Endothelial cell of umbilical vein (primary cell): Measurements from ENCODE around the gene SH3RF3. TPM values are rescaled to one million over a fixed set of nuclear protein-coding genes. Genes with fewer than 3 reads are reported as not detected.

ENCODE experiments used
- BruUV-seq: library from RNA; stranded (reverse); fragments of 400-500 nt; replicated peaks from 2 replicates; lab custom pipeline; 2021; lab: Mats Ljungman, UMichigan
- CTCF ChIA-PET: fragments of 300-600, 350-600 bp; sonication (Branson Sonifier 250); formaldehyde crosslinking; loops from one replicate; lab custom pipeline; 2021; ENCODE audit warnings: antibody characterized with exemption, inconsistent platforms; lab: Charles Lee
- POLR2A ChIA-PET: fragments of 300-600, 350-600 bp; sonication (Branson Sonifier 250); formaldehyde crosslinking; loops from one replicate; lab custom pipeline; 2021; ENCODE audit warnings: antibody characterized with exemption, inconsistent platforms; lab: Charles Lee
- DNase-seq: peaks from one replicate; pipeline ENCODE4 v3.0.0-alpha.2; 2011; ENCODE audit warnings: low read depth, low spot score
- FAIRE-seq: peaks from 2 replicates; lab custom pipeline; 2011; peaks lifted over from hg19 to GRCh38; lab: Jason Lieb, UNC
- H2AFZ ChIP-seq: 2 replicates; pipeline ENCODE4 v1.6.0; 2012; ENCODE audit warnings: low read depth, low read length, control low read depth, inconsistent platforms
- H3K27ac ChIP-seq: 2 replicates; pipeline ENCODE4 v1.5.1; 2011; ENCODE audit warnings: low read depth, mild to moderate bottlenecking, control low read depth, low read length, moderate library complexity; ENCODE audit not compliant: insufficient read depth
- H3K27me3 ChIP-seq, 2 experiments: 2 replicates each; pipeline versions ENCODE4 v1.6.0 to v1.6.1; 2011; ENCODE audit warnings: low read length in 2 of 2, mixed read lengths in 1 of 2; ENCODE audit not compliant: control insufficient read depth in 2 of 2, insufficient read depth in 2 of 2
- H3K36me3 ChIP-seq, 2 experiments: 2 replicates in 1 of 2; 3 replicates in 1 of 2; pipeline ENCODE4 v1.5.1; 2011; ENCODE audit warnings: low read length in 2 of 2, mild to moderate bottlenecking in 1 of 2, moderate library complexity in 1 of 2; ENCODE audit not compliant: control insufficient read depth in 2 of 2, insufficient read depth in 2 of 2; ENCODE audit errors: extremely low read depth in 1 of 2
- H3K4me1 ChIP-seq: 3 replicates; pipeline ENCODE4 v1.5.1; 2011; ENCODE audit warnings: mild to moderate bottlenecking, low read length; ENCODE audit not compliant: control insufficient read depth, insufficient read depth; ENCODE audit errors: extremely low read depth
- H3K4me2 ChIP-seq: 2 replicates; pipeline ENCODE4 v1.6.1; 2011; ENCODE audit warnings: low read length, control low read depth, mixed read lengths; ENCODE audit not compliant: insufficient read depth
- H3K4me3 ChIP-seq, 3 experiments: fragments of 200-600 bp in 1 of 3; sonication (generic), shearing (Covaris generic) in 1 of 3; replicated peaks in 1 of 3; 2 replicates each; pipeline ENCODE4 v1.5.1; 2011 to 2016; ENCODE audit warnings: control low read depth in 3 of 3, low read length in 3 of 3, mild to moderate bottlenecking in 2 of 3, inconsistent platforms in 1 of 3, low read depth in 1 of 3, moderate library complexity in 1 of 3; ENCODE audit not compliant: insufficient read depth in 1 of 3
- H3K79me2 ChIP-seq: 2 replicates; pipeline ENCODE4 v1.6.0; 2012; ENCODE audit warnings: low read length, inconsistent platforms; ENCODE audit not compliant: control insufficient read depth, insufficient read depth
- H3K9ac ChIP-seq: replicated peaks from 2 replicates; pipeline ENCODE3; 2011; ENCODE audit warnings: low read length, control low read depth; ENCODE audit not compliant: insufficient read depth; ENCODE audit errors: extremely low read depth
- H3K9me1 ChIP-seq: replicated peaks from 3 replicates; pipeline ENCODE4 v1.6.0; 2011; ENCODE audit warnings: mild to moderate bottlenecking, low read length; ENCODE audit not compliant: control insufficient read depth, insufficient read depth; ENCODE audit errors: extremely low read depth
- H3K9me3 ChIP-seq: replicated peaks from 2 replicates; pipeline ENCODE4 v1.5.1; 2012; ENCODE audit warnings: low read length, inconsistent platforms; ENCODE audit not compliant: control insufficient read depth, insufficient read depth
- H4K20me1 ChIP-seq: replicated peaks from 2 replicates; pipeline ENCODE3; 2011; ENCODE audit warnings: mild to moderate bottlenecking, low read length; ENCODE audit not compliant: control insufficient read depth, insufficient read depth; ENCODE audit errors: extremely low read depth
- CTCF ChIP-seq, 2 donors: IDR thresholded peaks; 1 replicate in 1 of 2; 2 replicates in 1 of 2; pipeline ENCODE4 v1.5.1; 2011; ENCODE audit warnings: low read length in 2 of 2, mild to moderate bottlenecking in 2 of 2, moderate library complexity in 2 of 2, control low read depth in 1 of 2, inconsistent platforms in 1 of 2, low read depth in 1 of 2; ENCODE audit not compliant: insufficient read depth in 1 of 2; ENCODE audit errors: extremely low read depth in 1 of 2
- EZH2 ChIP-seq: IDR thresholded peaks from 2 replicates; pipeline ENCODE4 v1.6.1; 2012; ENCODE audit warnings: borderline replicate concordance, low read depth, mild to moderate bottlenecking, moderate library complexity, low read length, inconsistent platforms; ENCODE audit not compliant: severe bottlenecking
- FOS ChIP-seq: IDR thresholded peaks from 2 replicates; pipeline ENCODE4 v1.6.1; 2011; ENCODE audit warnings: mild to moderate bottlenecking, low read length, moderate library complexity, borderline replicate concordance; ENCODE audit not compliant: insufficient read depth
- GATA2 ChIP-seq: IDR thresholded peaks from 2 replicates; pipeline ENCODE4 v1.7.0; 2011; ENCODE audit warnings: low read depth, mild to moderate bottlenecking, moderate library complexity, mixed read lengths, low read length; ENCODE audit not compliant: insufficient read length, insufficient read depth
- JUN ChIP-seq: IDR thresholded peaks from 2 replicates; pipeline ENCODE4 v1.6.1; 2011; ENCODE audit warnings: borderline replicate concordance, low read depth; ENCODE audit not compliant: insufficient read length, insufficient read depth
- MAX ChIP-seq: IDR thresholded peaks from 2 replicates; pipeline ENCODE4 v1.6.1; 2011; ENCODE audit not compliant: insufficient read depth, insufficient read length
- MYC ChIP-seq: IDR thresholded peaks from one replicate; pipeline ENCODE4 v1.6.1; 2011; ENCODE audit warnings: mild to moderate bottlenecking, low read depth, low read length
- POLR2A ChIP-seq: IDR thresholded peaks from 2 replicates; pipeline ENCODE4 v1.6.1; 2012; ENCODE audit warnings: low read depth, mild to moderate bottlenecking, control low read depth, low read length
- POLR2AphosphoS5 ChIP-seq: IDR thresholded peaks from 2 replicates; pipeline ENCODE4 v1.6.1; 2012; ENCODE audit warnings: low read depth, mild to moderate bottlenecking, control low read depth, low read length, moderate library complexity; ENCODE audit not compliant: insufficient read depth
- dilution Hi-C: fragments of 300-500 bp; cut with MboI; formaldehyde crosslinking; loops from one replicate; pipeline ENCODE4 v1.15.0; 2019; ENCODE audit warnings: low sequenced_read_pairs; ENCODE audit not compliant: extremely low pct_ligation_motif_present
- intact Hi-C: fragments of 100-400 bp; cut with micrococcal nuclease; formaldehyde crosslinking; loops from one replicate; pipeline ENCODE4 v1.10.0; 2022
- polyA plus RNA-seq, 4 experiments: library from polyadenylated mRNA; depleted of rRNA in 3 of 4; stranded (reverse) in 3 of 4; unstranded in 1 of 4; fragments of >200 nt; gene quantifications; 2 replicates each; pipeline versions ENCODE4 v1.2.1 to v1.2.3, GENCODE V29; 2011 to 2012; ENCODE audit warnings: missing spikeins in 1 of 4
- total RNA-seq: library from RNA; stranded (reverse); gene quantifications from 2 replicates; pipeline ENCODE4 v1.2.3, GENCODE V29; 2021

SH3RF3 gene
- total and polyA plus RNA-seq, 2 donors (not counting 3 experiments of a cell fraction or from before 2014, with no cell fraction given) = 3.8 to 14.7 TPM

- Histone ChIP-seq H3K79me2 (no peaks in the 10 kb centered on the region), H4K20me1 (no peaks in the 10 kb centered on the region), H3K4me3 (no peak overlapping the region), H3K27ac (no peak overlapping the region), H3K9ac (no peak overlapping the region), H3K36me3 (no peaks in the 10 kb centered on the region), H3K27me3 (no peaks in the 10 kb centered on the region), H3K4me2 (no peak overlapping the region), H3K9me1 (no peaks in the 10 kb centered on the region), H3K4me1 (peaks cover 11% of the 10 kb centered on the region), H2AFZ (no peak overlapping the region), H3K9me3 (no peaks in the 10 kb centered on the region)
- BruUV-seq = no TSS peak
- DNase-seq (no peak), FAIRE-seq (no peak)
- CTCF ChIA-PET = interaction anchor here (0.9 to 2.1 kb wide), 3 partner anchors 11 to 284 kb away, joined by 3 to 12 read pairs (median 5); no protein-coding TSS in a partner anchor
- TF ChIP-seq MYC (no peak), GATA2 (no peak), EZH2 (no peak), JUN (no peak), POLR2AphosphoS5 (no peak)
- intact Hi-C loops = no loop called here
- POLR2A ChIA-PET = no interaction called here
- dilution Hi-C loops = no loop called here
These were observed 97.6 kb downstream of the SH3RF3 start for GRCh38 chr2:109226622-109227021.

- CTCF ChIA-PET = interaction anchor here (1.1 kb wide), 1 partner anchor 12 kb away, joined by 3 read pairs; no protein-coding TSS in a partner anchor
- Histone ChIP-seq H3K4me3 (no peak overlapping the region), H3K9ac (no peak overlapping the region), H3K4me2 (no peak overlapping the region), H3K27me3 (no peaks in the 10 kb centered on the region), H3K9me3 (no peaks in the 10 kb centered on the region), H3K79me2 (peaks cover 13% of the 10 kb centered on the region), H4K20me1 (no peaks in the 10 kb centered on the region), H3K36me3 (no peaks in the 10 kb centered on the region), H3K9me1 (no peaks in the 10 kb centered on the region), H3K27ac (no peak overlapping the region), H2AFZ (no peak overlapping the region), H3K4me1 (peaks cover 11% of the 10 kb centered on the region)
- dilution Hi-C loops (no loop called here), intact Hi-C loops (no loop called here)
- POLR2A ChIA-PET = no interaction called here
- no peak for TF ChIP-seq FOS
- TF ChIP-seq MAX = no peak
- TF ChIP-seq POLR2AphosphoS5 = no peak
- no peak for TF ChIP-seq JUN
- TF ChIP-seq CTCF (IDR thresholded peaks at IDR 0.05; ENCODE audit: extremely low read depth in 1 of 2, insufficient read depth in 1 of 2, low read depth in 1 of 2, low read length in 2 of 2) = no peak
- TF ChIP-seq GATA2 = no peak
- no peak for TF ChIP-seq EZH2
- TF ChIP-seq MYC = no peak
- no peak for TF ChIP-seq POLR2A
- no TSS peak for BruUV-seq
- DNase-seq (no peak), FAIRE-seq (peak; percentile 33)
These were observed 100.2 kb downstream of the SH3RF3 start for GRCh38 chr2:109229094-109229675.
